Hepatocyte (in vitro differentiated cells): Measurements from ENCODE around the gene VIL1. TPM values are rescaled to one million over a fixed set of nuclear protein-coding genes. Genes with fewer than 3 reads are reported as not detected.
A peak's percentile ranks its signal among the peaks of the same experiment; 100 is the strongest.

Experiments used
- DNase-seq: peaks from one replicate; pipeline ENCODE4 v3.0.0-alpha.2; 2016; ENCODE audit warnings: low spot score
- H2AFZ ChIP-seq: fragments of 200-600 bp; sonication (generic); 2 replicates; pipeline ENCODE4 v1.6.0; 2016; ENCODE audit warnings: antibody characterized with exemption, mild to moderate bottlenecking
- H3K27ac ChIP-seq: fragments of 200-600 bp; sonication (generic); 2 replicates; pipeline ENCODE4 v1.5.1; 2016; ENCODE audit warnings: mild to moderate bottlenecking
- H3K27me3 ChIP-seq: fragments of 200-600 bp; sonication (generic); 2 replicates; pipeline ENCODE4 v1.6.1; 2016
- H3K36me3 ChIP-seq: fragments of 200-600 bp; sonication (generic); replicated peaks from 2 replicates; pipeline ENCODE4 v1.5.1; 2016; ENCODE audit warnings: low read depth; ENCODE audit not compliant: insufficient read depth
- H3K4me1 ChIP-seq: fragments of 200-600 bp; sonication (generic); 2 replicates; pipeline ENCODE4 v1.5.1; 2016; ENCODE audit warnings: mild to moderate bottlenecking, moderate library complexity; ENCODE audit not compliant: insufficient read depth
- H3K4me2 ChIP-seq: fragments of 200-600 bp; sonication (generic); 2 replicates; pipeline ENCODE4 v1.6.0; 2016
- H3K4me3 ChIP-seq: fragments of 200-600 bp; sonication (generic); 2 replicates; pipeline ENCODE4 v1.5.1; 2016; ENCODE audit warnings: mild to moderate bottlenecking
- H3K79me2 ChIP-seq: fragments of 200-600 bp; sonication (generic); 2 replicates; pipeline ENCODE4 v1.6.0; 2017; ENCODE audit warnings: mild to moderate bottlenecking
- H3K9me2 ChIP-seq: fragments of 200-600 bp; sonication (generic); replicated peaks from 2 replicates; pipeline ENCODE4 v1.6.0; 2017; ENCODE audit warnings: mild to moderate bottlenecking; ENCODE audit not compliant: insufficient read depth
- H3K9me3 ChIP-seq: fragments of 200-600 bp; sonication (generic); 2 replicates; pipeline ENCODE4 v1.5.1; 2016; ENCODE audit warnings: low read depth, mild to moderate bottlenecking
- H4K20me1 ChIP-seq: fragments of 200-600 bp; sonication (generic); 2 replicates; pipeline ENCODE4 v1.6.0; 2016; ENCODE audit warnings: mild to moderate bottlenecking; ENCODE audit not compliant: insufficient read depth, poor library complexity, severe bottlenecking
- CTCF ChIP-seq: fragments of 200-600 bp; sonication (generic); IDR thresholded peaks from 2 replicates; pipeline ENCODE4 v1.5.1; 2016; ENCODE audit warnings: antibody characterized with exemption, mild to moderate bottlenecking; ENCODE audit not compliant: poor library complexity
- EZH2 ChIP-seq: fragments of 200-600 bp; sonication (generic); IDR thresholded peaks from 2 replicates; pipeline ENCODE4 v1.6.1; 2016; ENCODE audit warnings: antibody characterized with exemption, mild to moderate bottlenecking, borderline replicate concordance
- EZH2phosphoT487 ChIP-seq: fragments of 200-600 bp; sonication (generic); IDR thresholded peaks from one replicate; pipeline ENCODE4 v1.6.1; 2018; ENCODE audit warnings: antibody characterized with exemption, mild to moderate bottlenecking, low read depth, moderate library complexity; ENCODE audit not compliant: unreplicated experiment, severe bottlenecking
- WGBS: methylation state at CpG from one replicate; pipeline ENCODE4 v1.1.6; 2016; ENCODE audit warnings: low lambda C conversion rate; ENCODE audit errors: missing lambda C conversion rate; 5-methylcytosine and 5-hydroxymethylcytosine counted together
- polyA plus RNA-seq: library from polyadenylated mRNA; unstranded; fragments of >200 nt; fragmentation: Nextera tagmentation; extraction: Ambion mirVana; gene quantifications from 2 replicates; pipeline ENCODE4 v1.2.1, GENCODE V29; 2016
- total RNA-seq: library from RNA; depleted of rRNA; stranded (reverse); fragments of >200 nt; gene quantifications from 2 replicates; pipeline ENCODE4 v1.2.3, GENCODE V29; 2014

Gene VIL1
- total and polyA plus RNA-seq, 2 experiments from 2014 or later = 160 to 261 TPM

- H4K20me1 ChIP-seq = no peaks in the 10 kb centered on the region
- H3K27ac ChIP-seq = no peak overlapping the region
- H3K9me3 ChIP-seq = no peaks in the 10 kb centered on the region
- H3K27me3 ChIP-seq = no peaks in the 10 kb centered on the region
- no peaks in the 10 kb centered on the region for H3K4me1 ChIP-seq
- H3K4me3 ChIP-seq = no peak overlapping the region
- TF ChIP-seq EZH2phosphoT487 (no peak), EZH2 (no peak), CTCF (no peak)
- H3K4me2 ChIP-seq = no peak overlapping the region
- H3K36me3 ChIP-seq = no peaks in the 10 kb centered on the region
- no peaks in the 10 kb centered on the region for H3K79me2 ChIP-seq
- H3K9me2 ChIP-seq = no peaks in the 10 kb centered on the region
- no peak for DNase-seq
- H2AFZ ChIP-seq = no peak overlapping the region
Observed at GRCh38 chr2:218371983-218372350, 47.0 kb upstream of the VIL1 start.

- no peaks in the 10 kb centered on the region for H3K27me3 ChIP-seq
- H4K20me1 ChIP-seq = no peaks in the 10 kb centered on the region
- no peak overlapping the region for H3K4me3 ChIP-seq
- H3K36me3 ChIP-seq = no peaks in the 10 kb centered on the region
- H3K79me2 ChIP-seq = no peaks in the 10 kb centered on the region
- no peak overlapping the region for H3K4me2 ChIP-seq
- WGBS = 67% methylated on average over 4 of the region's 4 CpGs
- TF ChIP-seq EZH2phosphoT487 (no peak), CTCF (no peak), EZH2 (no peak)
- no peak for DNase-seq
- no peaks in the 10 kb centered on the region for H3K9me3 ChIP-seq
- no peaks in the 10 kb centered on the region for H3K4me1 ChIP-seq
- H2AFZ ChIP-seq = no peak overlapping the region
- H3K27ac ChIP-seq = peak overlapping the region; percentile 35
- H3K9me2 ChIP-seq = no peaks in the 10 kb centered on the region
Observed at GRCh38 chr2:218374795-218375194, 44.1 kb upstream of the VIL1 start.

- peak; percentile 49 for DNase-seq
- TF ChIP-seq CTCF (no peak), EZH2phosphoT487 (no peak), EZH2 (no peak)
Observed at GRCh38 chr2:218375212-218375611, 43.7 kb upstream of the VIL1 start.

GRCh38 chr2:218378053-218378452, 40.9 kb upstream of the VIL1 start:
- WGBS = 86% methylated on average over 5 of the region's 5 CpGs
- no peaks in the 10 kb centered on the region for H3K4me1 ChIP-seq
- H3K9me3 ChIP-seq = no peaks in the 10 kb centered on the region
- TF ChIP-seq EZH2 (no peak), EZH2phosphoT487 (no peak), CTCF (no peak)
- H4K20me1 ChIP-seq = no peaks in the 10 kb centered on the region
- H3K4me3 ChIP-seq = no peak overlapping the region
- H3K27me3 ChIP-seq = no peaks in the 10 kb centered on the region
- H3K4me2 ChIP-seq = no peak overlapping the region
- no peaks in the 10 kb centered on the region for H3K36me3 ChIP-seq
- no peak overlapping the region for H2AFZ ChIP-seq
- no peak for DNase-seq
- no peak overlapping the region for H3K27ac ChIP-seq
- no peaks in the 10 kb centered on the region for H3K9me2 ChIP-seq
- H3K79me2 ChIP-seq = no peaks in the 10 kb centered on the region

More at GRCh38 chr2:218375212-218375611, 43.7 kb upstream of the VIL1 start:
- H3K36me3 ChIP-seq = no peaks in the 10 kb centered on the region
- no peaks in the 10 kb centered on the region for H3K4me1 ChIP-seq
- WGBS = 43% methylated on average over 2 of the region's 2 CpGs
- H3K9me2 ChIP-seq = no peaks in the 10 kb centered on the region
- no peak overlapping the region for H3K4me2 ChIP-seq
- H3K4me3 ChIP-seq = no peak overlapping the region
- no peaks in the 10 kb centered on the region for H4K20me1 ChIP-seq
- peak overlapping the region; percentile 35 for H3K27ac ChIP-seq
- no peaks in the 10 kb centered on the region for H3K27me3 ChIP-seq
- no peak overlapping the region for H2AFZ ChIP-seq
- no peaks in the 10 kb centered on the region for H3K79me2 ChIP-seq
- no peaks in the 10 kb centered on the region for H3K9me3 ChIP-seq
